Measurements from ENCODE around the gene FBXO42.
"Not testable (repeated sequence)": the region's sequence is repeated elsewhere in the genome, so short reads cannot be mapped to it uniquely, and the experiment has no call there.

Gene FBXO42

DNA sequence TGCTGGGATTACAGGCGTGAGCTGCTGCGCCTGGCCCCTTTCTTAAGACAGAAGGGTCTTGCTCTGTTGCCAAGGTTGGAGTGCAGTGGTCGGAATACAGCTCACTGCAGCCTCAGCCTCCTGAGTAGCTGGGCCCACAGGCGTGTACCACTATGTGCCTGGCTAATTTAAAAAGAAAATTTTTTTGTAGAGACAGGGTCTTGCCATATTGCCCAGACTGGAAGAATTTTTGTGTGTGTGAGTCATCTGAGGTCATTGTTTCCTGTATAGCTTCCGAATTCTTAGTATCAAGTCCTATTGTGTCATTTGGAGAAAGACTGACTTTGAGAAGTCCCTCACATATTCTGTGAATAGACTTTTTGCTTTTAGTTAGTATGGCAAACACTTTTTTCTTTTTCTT, 19.4 kb upstream of the FBXO42 start:
- no peak for DNase-seq

DNA sequence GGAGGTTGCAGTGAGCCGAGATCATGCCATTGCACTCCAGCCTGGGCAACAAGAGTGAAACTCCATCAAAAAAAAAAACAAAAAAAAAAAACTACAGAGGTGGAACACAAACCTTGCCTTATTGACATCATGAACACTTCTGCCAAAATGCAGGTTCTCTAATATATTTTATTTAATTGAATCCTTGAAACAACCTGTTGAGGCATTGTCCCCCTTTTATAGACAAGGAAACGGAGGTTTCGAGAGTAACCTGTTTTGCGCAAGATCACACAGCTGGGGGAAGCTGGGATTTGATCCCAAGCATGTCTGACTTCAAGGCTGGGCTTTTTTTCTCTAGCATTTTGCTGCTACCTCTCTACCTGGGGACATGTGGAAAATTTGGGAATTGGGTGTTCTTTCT, 17.5 kb upstream of the FBXO42 start:
- no peak for DNase-seq

DNA sequence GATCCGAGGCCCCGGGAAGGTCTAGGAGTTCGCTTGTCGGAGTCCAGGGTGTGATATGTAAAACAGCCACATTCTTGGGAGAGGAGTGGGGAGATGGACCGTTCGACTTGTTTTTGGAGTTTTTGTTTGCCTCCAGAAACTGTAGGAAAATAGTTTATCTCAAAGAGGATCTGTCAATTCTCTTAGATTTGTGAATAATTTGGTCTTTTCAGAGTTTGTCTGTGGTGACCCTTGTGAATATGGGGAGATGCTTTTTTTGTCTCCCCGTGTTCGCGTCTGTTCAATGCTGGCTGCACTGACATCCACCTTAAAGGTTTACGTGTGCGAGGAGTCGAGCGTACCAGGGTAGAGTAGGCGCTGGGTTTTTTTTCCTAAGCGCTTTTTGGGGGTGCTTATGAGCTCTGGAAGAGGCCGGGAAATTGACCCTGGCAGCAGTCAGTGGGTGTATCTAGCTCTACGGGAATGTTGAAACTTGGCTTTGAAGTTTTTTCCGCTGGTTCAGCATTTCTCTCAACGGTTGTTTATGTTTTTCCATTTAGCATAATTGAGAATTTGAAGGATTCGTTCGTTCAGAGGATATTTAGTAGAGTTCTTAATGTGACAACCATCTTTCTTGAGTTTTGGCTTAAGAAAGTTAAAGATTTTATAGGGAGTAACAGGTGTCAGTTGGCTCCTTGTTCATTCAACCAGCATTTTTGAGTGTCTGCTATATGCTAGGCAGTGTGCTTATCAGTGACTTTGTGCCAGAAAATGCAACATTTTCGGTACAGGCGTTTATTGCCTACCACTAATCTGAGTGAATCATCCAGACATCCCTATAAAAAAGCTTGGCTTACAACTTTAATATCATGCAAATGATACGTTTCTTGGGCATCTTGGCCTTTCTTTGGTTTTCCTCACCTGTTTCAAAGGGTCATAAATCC, 15.9 kb upstream of the FBXO42 start:
- no peak for DNase-seq

DNA sequence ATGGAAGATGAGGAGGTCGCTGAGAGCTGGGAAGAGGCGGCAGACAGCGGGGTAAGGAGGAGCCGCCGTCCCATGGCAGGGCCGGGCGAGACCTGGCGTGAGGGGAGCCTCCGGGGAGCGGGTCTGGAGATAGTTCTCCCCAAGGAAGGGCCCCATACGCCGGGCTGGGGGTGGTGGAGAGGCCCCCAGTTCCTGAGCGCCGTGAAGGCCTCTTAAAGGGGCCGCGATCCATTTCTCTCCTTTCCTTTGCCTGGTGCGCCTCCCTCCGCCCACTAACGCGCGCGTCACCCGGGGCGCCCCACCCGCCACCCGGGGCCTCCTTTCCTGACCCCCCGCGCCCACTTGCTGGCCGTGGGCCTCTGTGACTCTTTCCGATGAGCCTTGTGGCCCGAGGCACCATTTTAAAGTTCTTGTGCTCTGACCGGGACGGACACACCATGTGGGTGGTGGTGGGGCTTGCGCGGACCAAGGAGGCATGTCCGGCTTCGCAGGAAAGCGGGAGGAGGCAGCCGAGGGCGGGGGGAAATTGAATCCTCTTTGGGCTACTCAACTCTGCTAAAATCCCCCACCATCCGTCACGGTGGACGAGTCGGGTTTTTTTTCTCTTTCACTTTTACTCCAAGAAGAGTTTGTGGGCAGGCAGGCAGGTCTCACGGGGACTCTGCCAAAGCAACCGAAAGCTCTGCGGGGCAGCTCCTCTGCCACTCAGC, 15.1 kb upstream of the FBXO42 start:
- no peak for DNase-seq

DNA sequence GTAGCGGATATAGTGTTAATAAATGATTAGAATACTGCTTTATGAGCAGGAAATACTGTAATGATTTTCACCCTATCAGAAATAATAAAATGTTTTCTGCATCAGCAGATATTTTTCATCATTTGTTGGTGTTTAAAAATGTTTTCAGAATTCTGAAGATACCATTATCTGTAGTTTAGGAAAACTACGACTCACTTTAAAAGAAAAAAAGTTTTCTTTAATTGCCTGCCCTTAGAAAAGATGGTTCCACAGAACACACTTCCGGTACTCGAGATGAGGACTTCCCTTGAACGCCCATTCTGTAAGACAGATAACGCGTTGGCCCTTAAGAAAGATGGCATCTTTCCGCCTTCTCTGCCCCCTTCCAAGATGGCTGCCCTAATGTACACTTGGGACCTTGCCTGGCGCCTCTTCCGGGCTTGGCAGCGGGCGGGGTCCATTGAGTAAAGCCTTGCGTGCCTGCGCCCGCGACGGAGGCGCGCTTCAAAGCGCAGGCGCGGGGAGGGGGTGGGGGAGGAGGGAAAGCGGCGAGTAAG, 14.5 kb upstream of the FBXO42 start, which contains the start of gene SZRD1:
TSS of gene SZRD1 (plus strand) at position 521 of the 536 bp plus-strand sequence. CDS start 16 bp downstream, outside the sequence.
- peak; percentile 99 for DNase-seq

DNA sequence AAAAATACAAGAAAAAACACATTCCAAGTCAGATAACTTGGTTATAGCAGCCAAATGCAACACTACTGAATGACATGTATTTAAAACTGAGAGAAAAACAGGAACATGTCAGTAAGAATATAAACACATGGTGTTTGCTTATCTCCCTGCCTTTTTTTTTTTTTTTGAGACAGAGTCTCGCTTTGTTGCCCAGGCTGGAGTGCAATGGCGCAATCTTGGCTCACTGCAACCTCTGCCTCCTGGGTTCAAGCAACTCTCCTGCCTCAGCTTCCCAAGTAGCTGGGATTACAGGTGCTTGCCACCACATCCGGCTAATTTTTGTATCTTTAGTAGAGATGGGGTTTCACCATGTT, 12.8 kb upstream of the FBXO42 start:
- DNase-seq: not testable (repeated sequence)

DNA sequence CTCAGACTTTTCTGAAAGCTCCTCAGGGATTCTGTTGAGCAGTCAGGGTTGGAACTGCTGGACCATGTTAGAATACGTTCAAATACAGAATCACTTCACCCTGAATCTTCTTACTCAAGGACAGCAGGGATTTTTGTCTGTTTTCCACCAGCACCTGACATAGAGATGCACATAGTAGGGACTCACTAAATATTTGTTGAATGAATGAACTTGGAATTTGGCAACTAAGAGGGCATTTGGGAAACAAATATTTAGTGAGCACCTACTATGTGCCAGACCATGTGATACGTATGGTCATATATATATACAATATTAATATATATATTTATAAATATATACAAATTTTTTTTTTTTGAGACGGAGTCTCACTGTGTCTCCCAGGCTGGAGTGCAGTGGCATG, 4.6 kb upstream of the FBXO42 start:
- DNase-seq: no peak

DNA sequence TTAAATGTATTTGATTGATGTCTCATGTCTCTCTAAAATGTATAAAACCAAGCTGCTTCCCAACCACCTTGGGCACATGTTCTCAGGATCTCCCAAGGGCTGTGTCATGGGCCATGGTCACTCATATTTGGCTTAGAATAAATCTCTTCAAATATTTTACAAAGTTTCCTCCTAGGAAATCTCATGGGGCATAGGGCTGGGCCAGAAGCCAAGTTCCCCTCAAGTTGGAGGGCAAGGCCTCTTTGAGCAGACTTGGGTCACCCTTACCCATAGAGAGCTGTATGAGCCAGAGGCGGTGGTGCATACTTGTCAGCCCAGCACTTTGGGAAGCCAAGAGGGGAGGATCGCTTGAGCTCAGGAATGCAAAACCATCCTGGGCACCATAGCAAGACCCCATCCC, 2.3 kb upstream of the FBXO42 start:
- DNase-seq: no peak

DNA sequence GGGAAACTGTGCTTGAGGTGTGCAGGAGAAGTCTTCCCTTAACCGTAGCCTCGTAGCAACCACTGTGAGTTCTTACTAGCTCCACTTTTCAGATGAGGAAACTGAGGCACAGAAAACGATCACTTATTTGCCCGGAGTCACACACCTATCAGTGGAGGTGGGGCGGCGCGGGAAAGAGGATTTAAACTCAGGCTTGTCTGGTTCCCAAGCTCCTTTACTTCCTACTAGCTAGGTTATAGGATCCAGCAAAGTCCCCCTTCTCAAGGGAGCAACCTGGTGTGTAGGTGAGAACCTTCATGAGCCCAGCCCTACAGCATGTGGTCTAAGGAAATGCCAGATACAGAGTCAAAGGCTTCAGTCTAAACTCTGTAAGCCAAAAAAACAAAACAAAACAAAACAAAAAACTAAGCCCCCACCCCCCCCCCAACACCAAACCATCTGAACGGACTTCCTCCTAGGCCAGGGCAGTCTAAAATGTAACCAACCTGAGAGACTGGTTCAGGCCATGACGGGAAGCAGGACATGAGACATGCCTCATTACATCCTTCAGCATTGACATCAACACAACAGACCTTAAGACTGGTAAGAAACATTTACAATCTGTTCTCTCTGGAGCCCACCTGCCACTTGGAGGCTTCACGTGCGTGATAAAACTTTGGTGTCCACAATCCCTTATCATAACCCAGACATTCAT, 709 bp upstream of the FBXO42 start:
- no peak for DNase-seq

DNA sequence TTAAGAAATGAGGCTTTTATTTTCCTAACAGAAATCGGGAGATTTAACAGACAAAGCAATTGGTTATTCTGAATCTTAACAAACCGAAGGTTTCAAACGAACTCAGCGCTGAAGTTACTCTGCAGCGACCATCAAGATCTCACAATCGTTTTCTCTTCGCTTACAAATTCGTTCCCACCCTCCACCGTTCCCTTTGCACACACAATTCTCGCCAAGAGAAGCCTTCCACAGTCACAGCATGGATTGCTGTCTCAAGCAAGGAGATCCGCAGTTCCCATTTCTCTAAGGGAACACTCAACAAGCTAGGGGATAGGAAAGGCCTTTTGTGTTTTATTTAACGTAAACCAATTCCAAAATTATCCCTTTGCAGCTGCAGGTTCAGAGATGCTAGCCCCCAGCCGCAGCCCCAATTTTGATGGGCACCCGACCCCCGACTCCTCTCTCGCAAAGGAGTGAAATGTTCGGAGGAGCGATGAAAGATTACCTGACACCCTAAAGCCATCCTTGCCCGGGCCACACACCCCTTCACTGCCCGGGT, 755 bp downstream of the FBXO42 start:
- no peak for DNase-seq

DNA sequence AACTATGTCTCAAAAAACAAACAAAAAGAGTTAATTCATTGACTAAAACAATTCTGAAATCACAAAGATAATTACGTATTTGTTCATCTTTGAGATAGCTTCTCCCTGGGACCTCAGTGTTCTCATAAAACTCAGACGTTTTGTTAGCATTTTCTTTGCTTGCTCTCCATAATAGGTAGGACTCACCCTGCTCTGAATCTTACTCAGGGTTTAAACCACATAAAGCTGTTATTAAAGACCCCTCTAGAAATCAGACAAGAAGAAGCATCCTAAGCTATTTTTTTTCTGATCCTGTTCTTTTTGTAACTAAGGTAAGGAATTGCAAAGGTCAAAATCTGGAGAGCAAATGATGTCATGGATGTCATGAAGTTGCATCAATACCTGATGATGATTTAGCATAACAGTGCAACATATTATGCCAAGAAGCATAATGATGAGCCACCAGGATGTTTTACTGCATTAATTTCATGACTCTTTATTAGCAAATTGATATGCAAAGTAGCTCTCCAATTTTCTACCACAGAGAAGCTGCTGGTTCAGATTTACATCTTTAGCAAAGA, 2.4 kb downstream of the FBXO42 start:
- DNase-seq: no peak

DNA sequence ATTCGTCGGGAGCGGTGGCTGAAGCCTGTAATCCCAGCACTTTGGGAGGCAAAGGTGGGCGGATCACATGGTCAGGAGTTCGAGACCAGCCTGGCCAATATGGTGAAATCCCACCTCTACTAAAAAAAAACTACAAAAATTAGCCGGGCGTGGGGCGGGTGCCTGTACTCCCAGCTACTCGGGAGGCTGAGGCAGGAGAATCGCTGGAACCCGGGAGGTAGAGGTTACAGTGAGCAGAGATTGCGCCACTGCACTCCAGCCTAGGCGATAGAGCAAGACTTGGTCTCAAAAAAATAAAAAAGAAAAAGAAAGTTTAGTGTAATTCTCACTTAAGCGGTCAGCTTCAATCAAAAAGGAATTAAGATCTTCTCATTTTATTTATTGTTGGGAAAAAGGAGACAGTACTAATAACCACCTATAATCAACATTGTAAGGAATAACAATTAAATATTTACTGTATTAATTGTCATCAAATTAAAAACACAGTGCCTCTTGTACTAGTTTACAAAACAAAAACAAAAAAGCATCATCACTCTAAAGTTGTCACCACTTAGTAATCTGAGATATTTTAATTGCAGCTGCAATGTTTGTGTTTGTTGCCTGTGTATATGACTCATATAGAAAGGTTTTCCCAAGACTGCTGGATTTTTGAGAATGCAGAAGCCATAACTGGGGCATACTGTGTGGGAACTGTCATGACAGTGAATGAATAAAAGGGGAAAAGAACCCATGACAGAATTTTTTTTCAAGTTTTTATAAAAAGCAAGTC, 3.7 kb downstream of the FBXO42 start:
- no peak for DNase-seq

DNA sequence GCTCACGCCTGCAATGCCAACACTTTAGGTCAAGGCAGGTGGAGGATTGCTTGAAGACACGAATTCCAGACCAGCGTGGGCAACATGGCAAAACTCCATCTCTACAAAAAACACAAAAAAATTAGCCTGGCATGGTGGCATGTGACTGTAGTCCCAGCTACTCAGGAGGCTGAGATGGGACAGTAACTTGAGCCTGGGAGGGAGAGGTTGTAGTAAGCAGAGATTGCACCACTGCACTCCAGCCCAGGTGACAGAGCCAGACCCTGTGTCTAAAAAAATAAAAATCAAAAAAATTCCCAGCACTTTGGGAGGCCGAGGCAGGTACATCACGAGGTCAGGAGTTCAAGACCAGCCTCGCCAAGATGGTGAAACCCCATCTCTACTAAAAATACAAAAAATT, 9.0 kb downstream of the FBXO42 start:
- DNase-seq: not testable (repeated sequence)

DNA sequence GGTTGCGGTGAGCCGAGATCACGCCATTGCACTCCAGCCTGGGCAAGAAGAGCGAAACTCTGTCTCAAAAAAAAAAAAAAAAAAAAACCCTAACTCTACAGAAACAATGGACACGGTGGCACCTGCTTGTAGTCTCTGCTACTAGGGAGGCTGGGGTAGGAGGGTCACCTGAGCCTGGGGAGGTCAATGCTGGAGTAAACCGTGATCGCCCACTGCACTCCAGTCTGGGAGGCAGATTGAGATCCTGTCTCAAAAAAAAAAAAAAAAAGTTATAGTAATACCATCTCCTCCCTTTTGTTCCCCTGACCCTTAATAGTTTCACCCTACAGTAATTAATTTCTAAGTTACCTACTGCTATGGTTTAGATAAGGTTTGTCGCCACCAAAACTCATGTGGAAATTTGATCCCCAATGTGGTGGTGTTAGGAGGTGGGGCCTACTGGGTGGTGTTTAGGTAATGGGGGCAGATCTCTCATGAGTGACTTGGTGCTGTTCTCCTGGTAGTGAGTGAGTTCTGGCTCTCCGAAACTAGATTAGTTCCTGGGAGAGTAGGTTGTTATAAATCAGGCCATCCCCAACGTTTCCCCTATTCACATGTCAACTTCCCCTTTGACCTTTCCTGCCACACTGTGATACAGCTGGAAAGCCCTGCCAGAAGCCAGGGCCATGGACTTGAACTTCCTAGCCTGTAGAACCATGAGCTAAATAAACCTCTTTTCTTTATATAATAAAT, 9.8 kb downstream of the FBXO42 start:
- DNase-seq: no peak

DNA sequence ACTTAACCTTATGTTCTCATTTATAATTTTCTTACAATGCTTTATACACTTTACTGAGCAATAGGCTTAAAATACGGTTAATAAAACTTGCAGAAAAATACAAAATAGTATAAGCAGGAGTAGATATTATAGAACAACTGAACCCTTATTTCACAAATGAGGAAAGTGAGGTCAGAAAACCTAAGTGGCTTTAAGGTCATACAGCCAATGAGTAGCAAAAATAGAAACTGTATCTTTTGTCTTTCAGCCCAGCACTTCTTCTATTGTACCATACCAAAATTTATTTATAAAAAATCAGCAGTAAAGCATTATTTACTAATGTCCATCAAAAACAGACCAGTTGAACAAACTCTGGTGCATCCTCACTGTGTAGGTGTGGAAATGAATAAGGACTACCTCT, 11.6 kb downstream of the FBXO42 start:
- DNase-seq: no peak

DNA sequence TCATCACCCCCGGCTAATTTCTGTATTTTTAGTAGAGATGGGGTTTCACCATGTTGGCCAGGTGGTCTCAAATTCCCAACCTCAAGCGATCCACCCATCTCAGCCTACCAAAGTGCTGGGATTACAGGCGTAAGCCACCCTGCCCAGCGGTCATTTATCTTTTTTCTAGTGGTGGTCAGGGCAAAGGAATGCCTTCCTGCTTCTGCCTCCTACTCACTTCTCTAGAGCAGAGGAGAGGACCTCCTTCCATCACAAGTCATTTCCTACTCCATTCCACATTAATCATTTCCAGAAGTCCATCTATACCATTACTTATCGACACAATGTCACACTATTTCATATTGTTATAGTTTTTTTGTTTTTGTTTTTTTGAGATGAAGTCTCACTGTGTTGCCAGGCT, 13.3 kb downstream of the FBXO42 start:
- DNase-seq: no peak

DNA sequence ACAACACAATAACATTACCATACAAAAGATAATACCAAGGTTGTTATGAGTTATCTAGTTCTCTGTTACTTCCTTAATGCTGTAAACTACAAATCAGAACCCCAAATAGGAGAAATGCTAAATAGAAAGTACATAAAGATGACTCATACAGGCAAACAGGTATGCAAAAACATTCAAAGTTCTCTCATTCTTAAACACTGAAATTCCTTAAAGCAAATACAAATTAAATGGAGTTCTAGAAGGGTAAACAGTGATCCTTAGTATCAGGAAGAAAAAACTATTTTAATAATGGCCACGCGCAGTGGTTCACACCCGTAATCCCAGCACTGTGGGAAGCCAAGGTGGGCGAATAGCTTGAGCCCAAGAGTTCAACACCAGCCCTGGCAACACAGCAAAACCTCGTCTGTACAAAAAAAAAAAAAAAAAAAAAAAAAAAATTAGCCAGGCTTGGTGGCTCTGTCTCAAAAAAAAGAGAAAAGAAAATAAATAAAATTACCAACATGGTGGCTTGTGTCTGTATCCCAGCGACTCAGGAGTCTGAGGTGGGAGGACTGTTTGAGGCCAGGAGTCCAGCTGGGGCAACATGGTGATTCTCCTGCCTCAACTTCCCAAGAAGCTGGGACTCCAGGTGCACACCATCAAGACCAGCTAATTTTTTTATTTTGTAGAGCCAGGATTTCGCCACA, 17.5 kb downstream of the FBXO42 start:
- no peak for DNase-seq

DNA sequence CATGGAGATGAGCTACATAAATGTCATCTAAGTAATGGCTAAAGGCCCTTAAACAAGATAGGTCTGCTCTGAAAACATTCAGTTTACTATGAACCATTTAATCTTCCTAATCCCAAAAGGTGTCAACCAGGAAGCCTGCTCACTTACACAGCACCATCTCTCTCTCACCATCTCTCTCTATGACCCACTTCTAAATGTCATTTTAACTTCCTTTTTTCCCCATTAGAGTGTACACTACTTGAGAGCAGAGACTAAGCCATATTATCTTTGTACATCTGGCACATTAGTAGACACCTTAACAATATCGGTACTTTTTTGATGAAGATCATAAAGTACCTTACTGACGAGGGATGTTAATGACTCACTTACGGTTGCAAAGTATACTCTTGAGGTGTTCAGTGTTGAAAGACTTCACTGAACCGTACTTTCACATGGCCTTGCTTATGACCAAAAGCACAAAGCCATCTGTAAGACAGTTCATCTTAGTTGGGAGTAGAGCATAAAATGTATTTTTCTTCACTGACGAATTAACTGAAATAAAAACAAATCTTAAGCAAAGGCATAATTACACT, 25.4 kb downstream of the FBXO42 start:
- DNase-seq: no peak

DNA sequence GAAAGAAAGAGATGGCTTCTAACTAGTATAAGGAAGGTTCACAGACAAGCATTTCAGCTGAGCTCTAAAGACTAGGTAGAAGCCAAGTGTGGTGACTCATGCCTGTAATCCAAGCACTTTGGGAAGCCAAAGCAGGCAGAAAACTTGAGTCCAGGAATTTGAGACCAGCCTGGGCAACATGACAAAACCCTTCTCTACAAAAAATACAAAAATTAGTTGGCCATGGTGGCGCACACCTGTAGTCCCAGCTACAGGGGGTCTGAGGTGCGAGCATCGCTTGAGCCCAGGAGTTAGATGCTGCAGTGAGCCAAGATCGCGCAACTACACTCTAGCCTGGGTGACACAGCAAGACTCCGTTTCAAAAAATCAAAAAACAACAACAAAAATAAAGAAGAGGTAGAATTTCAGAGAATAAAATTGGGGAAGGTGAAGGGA, 27.8 kb downstream of the FBXO42 start:
- no peak for DNase-seq

DNA sequence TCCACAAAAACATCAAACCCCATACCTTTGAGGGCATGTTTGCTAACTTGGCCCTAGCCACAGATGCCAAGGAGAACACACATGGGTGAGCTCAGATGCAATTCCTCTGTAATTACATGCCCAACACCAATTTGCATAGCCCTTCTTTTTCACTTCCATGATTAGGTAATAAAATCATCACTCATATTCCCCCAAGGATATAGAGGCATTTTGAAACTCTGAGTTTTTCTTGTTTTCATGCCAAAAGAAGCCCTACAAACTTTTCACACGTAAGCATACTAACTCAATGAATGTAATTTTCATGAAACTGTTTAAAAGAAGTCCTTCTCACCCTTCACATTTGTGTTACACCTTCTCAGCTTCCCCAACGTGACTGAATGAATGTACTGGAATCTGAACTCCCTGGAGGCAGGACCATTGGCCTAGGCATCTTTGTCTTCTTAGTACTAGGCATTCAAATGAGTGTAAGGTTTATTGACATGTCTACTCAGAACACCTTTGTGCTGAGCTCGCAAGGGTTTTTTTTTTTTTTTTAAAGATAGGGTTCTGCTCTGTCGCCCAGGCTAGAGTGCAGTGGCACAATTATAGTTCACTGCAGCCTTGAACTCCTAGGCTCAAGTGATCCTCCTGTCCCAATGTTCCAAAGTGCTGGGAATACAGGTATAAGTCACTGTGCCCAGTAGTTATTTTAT, 31.0 kb downstream of the FBXO42 start:
- DNase-seq: no peak
